ENCODE data around the gene TMEM80.
"Not testable (repeated sequence)": the region's sequence is repeated elsewhere in the genome, so short reads cannot be mapped to it uniquely, and the experiment has no call there.

Gene TMEM80

DNA sequence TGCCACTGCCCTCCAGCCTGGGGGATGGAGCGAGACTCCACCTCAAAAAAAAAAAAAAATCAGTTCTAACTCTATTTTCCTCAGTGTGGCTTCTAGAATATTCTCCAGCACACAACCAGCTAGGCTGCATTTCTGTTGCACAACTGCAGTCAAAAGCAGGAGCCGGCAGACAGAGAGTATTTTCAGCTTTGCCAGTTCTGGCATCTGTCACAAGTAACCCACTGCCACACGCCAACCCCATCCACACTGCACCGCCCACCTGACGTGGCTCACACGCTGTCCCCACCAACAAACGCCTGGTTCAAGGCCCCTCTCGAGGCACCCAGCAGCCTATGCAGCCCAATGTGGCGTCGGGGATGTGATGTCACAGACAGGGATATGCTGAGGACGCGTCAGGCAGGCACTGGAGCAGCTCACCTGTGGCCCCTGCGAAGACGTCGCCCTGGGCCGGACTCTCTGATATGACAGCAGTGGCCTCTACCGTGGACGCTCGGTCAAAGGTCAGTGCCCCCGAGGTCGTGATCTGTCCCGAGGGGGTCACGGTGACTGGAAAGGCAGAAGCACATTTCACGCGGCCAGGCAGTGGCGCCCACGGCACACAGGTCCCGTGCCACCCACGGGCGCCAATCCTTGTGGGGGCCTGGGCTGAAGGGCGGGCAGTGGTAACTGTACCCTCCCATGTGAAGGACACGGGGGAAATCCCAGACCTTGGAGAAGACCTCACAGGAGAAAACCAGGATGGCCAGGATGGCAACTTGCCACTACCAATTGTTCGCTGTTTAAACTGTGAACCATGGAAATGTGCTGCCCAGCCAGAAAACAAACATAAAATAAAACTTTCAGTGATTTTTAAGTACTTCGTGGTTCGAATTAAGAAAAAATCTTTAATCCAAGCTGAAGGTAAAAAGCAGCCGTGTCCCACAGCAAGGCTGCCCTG lies 16.1 kb upstream of the TMEM80 start:
- no peak for DNase-seq (ENCODE audit: low read depth in 2 of 2)

DNA sequence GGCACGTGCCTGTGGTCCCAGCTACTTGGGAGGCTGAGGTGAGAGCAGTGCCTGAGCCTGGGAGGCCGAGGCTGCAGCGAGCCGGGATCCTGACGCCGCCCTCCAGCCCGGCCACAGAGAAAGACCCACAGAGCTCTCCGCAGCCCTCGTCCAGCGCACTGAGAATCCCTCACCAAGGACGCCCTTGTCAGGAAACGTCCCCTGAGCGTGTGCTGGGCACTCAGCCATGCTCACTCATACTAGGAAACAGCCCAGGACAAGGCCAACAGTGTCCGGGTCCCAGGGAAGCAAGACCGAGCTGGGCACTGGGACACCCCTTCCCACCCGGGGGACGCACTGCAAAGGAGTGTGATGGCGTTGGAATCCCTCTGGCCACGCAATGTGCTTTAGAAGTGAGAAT lies 15.1 kb upstream of the TMEM80 start:
- DNase-seq (ENCODE audit: low read depth in 2 of 2) = no peak

DNA sequence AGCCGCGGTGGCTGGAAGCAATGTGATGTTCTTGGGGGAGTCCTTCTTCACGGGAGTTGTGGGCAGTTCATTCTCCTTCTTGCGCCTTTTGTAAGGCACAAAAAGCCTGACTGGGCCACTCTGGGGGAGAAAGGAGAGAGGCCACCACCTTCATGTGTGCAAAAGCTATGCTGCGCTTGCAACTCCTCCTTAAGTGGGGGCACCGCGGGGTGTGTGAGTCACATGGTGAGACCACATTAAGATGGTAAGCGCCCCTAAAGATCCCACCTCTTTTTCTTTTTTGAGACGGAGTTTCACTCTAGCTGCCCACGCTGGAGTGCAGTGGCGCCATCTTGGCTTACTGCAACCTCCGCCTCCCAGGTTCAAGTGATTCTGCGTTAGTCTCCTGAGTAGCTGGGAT lies 14.6 kb upstream of the TMEM80 start:
- peak; percentile 12 to 35 for DNase-seq (ENCODE audit: low read depth in 2 of 2)

DNA sequence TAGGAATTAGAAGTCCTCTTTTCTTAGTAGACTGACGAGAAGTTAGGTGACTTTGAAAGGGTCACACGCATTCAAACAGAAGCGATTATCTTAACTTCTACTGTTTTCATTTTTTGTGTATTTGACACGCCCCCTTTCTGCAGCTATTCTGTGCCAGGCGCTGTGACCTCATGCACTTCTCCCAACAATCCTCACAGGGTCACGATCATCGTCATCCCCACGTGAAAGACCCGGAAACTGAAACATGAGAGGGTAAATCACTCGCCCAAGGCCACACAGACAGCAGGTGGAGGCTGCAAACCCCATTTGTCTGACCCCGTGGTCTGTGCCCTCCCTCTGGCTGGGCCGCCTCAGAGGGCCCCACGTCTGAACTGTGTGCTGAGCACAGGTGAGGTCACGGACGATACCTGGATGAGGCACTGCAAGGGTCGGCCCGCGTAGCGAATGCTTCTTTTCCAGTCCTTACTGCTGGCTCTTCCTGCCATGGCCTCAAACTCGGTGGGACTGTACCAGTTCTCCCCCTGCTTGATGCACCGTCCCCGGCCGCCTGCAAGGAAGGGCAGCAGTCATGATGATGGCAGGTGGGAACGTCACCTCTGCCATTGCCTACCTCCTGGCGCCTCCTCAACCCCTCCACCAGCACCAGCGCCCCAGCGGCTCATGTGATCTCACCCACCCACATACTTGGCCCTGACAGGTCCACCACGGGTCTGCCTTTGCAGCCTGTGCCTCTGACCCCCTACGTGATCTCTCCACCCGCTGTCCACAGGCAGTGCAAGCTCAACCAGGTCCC lies 9.0 kb upstream of the TMEM80 start:
- no peak for DNase-seq (ENCODE audit: low read depth in 2 of 2)

DNA sequence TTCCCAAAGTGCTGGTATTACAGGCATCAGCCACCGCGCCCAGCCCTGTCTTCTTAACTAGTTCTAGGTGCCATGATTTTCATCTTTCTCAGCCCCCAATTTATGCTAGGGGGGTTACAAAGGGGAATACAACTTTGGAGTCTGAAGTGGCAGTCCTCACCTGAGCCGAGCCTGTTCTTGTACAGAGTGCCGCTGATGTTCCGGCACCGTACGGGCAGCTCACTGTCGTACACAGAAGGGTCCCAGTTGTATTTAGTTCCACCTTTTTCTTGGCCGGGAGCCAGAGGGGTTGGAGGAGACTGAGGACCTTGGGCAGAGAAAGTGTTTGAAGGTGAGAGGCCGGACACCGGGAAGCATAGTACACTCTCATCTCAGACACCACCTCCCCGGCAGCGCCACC lies 7.9 kb upstream of the TMEM80 start:
- DNase-seq (ENCODE audit: low read depth in 2 of 2) = no peak

DNA sequence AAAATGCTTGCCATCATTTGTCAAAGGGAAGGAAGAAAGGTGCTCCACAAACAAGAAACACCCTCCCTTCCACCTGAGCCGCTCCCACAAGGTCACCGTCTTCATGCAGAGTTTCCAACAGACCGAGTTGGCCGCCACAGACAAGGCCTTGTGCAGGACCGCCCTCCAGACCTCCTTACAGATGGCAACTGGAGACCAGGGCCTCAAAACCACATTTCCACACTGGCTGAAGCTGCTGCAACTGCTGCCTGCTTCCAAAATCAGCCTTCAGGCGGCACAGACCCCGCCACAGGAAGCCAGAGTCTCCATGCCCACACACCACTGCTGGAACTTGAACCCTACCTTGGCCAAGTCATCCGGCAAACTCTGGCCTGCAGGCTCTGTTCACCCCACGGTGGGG lies 6.9 kb upstream of the TMEM80 start:
- DNase-seq (ENCODE audit: low read depth in 2 of 2) = no peak

DNA sequence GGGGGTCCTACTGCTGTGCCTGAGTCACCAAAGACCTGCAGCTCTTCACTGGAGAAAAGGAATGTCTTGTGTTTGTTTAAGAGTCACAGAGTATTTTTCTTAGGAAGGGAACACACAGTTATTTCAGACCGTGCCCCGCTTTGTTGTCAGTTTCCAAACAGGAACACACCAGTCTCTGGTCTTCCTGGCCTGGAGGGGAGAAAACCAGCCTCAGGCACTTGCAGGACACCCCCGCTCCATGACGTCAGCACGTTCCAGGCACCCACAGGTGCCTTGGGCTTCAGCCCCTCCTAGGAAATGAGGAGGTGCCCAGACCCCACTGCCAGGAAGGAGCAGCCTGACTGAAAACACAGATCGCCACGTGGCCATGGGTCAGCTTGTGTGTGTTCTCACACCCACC lies 6.0 kb upstream of the TMEM80 start:
- DNase-seq (ENCODE audit: low read depth in 2 of 2) = no peak

DNA sequence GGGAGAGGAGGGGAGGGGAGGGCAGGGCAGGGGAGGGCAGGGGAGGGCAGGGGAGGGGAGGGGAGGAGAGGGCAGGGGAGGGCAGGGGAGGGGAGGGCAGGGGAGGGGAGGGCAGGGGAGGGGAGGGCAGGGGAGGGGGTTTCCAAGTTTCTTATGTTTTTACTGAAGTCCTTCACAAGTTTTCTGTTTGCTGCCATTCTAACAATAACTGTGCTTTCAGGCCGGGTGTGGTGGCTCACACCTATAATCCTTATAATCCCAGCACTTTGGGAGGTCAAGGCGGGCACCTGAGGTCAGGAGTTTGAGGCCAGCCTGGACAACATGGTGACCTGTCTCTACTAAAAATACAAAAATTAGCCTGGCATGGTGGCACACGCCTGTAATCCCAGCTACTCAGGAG lies 5.4 kb upstream of the TMEM80 start:
- not testable (repeated sequence) for DNase-seq (ENCODE audit: low read depth in 2 of 2)

DNA sequence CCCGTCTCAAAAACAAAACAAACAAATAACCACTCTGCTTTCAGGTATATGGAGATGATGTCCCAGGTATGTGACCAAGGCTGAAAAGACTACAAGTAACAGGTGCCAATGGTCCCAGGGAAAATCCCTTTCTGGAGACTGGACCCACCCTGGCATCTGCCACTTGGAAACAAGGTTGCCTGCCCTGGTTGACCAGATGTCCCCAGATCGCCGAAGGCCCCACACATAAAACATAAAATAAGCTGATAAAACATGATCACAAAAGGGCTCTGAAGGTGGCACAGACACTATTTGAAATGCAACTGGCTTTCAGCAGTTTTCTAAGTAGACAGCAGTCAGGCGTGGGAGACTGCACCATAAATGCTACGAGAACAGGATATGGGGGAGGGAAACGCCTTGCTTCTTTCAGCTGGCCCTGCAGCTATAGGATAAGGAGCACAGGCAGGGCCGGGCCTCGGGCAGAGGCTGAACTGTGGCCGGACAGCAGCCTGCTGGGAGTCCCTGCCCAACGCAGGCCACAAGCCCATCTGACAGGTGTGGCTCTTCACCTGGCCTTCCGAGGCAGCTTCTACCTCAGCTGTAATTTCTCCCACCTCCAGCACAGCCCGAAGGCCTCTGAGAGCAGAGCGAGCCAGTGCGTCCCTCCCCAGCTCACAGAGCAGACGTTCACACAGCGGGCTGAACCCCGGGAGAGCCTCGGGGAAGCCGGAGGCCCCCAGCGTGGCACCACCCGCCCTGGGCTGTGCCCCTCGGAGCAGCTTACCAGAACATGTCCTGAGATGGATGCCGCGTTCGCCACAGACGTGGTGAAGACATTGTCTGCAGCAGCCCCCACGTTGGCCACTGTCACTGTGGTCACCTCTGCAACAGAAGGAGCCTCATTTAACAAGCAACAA lies 4.6 kb upstream of the TMEM80 start:
- DNase-seq (ENCODE audit: low read depth in 2 of 2) = no peak

DNA sequence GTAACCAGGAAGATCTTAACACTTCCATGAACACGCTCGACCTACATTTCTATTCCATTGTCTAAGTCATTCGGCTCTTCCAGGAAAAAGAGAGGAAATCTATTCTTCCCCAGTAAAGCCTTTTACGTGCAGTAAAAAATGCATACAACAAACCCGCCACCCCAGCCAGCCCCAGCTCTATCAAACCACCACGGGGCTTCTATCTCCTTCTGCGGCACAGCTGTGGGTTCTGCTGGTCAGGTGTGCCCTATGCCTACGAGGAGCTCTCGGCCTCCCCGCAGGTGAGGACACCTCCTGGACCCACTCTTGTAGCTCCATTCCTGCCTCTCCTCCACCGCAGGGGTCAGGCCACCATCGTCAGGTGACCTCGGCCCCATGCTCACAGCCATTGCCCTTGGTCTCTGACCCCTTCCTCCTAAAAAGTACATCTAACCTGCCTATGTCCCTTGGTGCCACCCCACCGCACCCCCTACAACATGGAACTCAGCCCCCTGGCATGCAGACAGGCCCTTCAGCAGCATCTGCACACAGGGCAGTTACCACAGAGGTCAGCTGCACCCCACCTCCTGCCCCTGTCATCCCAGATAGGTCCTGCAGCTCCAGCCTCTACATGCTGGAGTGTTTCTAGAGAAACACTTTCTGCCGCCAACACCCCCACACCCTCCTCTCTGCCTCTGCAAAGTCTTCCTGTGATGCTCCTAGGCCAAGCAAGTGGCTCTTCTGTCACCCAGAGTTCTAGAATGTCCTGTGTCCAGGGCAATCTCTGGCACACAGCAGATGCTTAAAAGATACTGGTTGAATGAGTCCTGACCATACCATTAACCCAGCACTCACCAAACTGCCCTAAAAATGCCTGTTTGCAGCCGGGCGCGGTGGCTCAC lies 3.7 kb upstream of the TMEM80 start:
- DNase-seq (ENCODE audit: low read depth in 2 of 2) = no peak

DNA sequence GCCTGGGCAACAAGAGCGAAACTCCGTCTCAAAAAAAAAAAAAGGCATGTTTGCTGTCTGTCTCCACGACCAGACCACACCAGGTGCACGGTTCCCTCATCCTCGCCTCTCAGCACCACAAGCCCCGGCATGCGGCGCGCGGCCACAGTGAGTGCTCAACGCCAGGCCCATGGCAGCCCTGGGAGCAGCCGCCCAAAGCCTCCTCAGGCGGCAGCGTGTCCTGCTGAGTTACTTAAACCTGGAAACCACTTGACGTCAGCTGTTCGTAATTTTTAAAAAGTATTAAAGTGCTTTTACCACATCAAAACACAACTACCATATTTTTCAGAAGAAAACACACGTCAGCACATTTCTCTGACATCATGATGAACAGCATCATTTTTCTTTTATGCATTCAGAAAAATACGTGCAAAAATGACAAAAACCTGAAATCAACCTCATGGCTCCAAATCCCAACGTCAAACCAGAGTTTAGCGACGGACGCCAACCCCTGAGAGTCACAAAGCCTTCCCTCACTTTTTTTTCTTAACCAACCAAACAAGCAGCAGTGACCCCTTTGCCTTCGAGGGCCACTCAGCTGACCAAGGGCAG lies 2.7 kb upstream of the TMEM80 start:
- no peak for DNase-seq (ENCODE audit: low read depth in 2 of 2)

DNA sequence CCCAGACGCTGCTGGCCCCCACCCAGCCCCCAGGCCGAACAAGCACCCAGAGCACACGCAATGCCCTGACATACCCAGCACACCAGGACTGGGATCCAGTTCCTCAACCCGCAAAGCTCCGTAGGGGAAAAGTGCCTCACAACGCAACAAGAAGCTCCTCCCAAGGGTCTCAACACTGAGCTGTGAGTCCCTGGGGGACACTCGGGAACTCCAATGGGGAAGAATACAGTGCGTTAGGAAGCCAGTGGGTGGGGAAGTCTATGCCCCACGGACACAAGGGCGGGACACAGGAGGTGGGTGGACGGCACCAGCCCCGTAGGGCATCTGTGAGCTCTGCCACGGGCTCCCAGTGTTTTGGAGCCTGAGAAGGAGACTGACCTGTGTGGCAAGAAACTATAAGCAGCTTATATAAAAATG lies 2.2 kb upstream of the TMEM80 start:
- DNase-seq (ENCODE audit: low read depth in 2 of 2) = no peak

DNA sequence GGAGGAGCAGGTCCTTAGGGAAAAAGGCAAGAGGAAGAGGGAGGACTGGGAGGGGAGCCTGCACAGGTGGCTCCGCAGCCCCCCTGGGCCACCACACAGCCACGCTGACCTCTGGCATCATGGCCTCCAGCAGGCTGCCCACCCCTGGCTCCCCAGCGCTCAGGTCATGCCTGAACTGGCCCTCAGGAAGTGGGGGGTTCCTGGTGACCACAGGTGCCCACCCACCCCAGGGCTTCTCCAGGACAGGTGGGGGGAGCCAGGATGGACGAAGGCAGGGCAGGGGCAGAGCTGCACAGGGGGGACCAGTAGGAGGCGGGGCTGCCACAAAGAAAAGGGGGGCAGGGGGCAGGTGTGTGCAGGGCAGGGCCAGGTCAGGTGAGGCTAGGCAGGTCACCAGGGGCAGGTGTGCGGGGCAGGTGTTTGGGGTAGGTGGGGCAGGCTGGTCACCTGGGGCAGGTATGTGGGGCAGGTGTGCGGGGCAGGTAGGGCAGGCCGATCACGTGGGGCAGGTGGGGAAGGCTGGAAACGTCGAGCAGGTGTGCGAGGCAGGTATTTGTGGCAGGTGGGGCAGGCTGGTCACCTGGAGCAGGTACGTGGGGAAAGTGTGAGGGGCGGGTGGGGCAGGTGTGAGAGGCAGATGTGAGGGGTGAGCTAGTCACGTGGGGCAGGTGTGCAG lies 1.6 kb upstream of the TMEM80 start:
- DNase-seq (ENCODE audit: low read depth in 2 of 2) = no peak

DNA sequence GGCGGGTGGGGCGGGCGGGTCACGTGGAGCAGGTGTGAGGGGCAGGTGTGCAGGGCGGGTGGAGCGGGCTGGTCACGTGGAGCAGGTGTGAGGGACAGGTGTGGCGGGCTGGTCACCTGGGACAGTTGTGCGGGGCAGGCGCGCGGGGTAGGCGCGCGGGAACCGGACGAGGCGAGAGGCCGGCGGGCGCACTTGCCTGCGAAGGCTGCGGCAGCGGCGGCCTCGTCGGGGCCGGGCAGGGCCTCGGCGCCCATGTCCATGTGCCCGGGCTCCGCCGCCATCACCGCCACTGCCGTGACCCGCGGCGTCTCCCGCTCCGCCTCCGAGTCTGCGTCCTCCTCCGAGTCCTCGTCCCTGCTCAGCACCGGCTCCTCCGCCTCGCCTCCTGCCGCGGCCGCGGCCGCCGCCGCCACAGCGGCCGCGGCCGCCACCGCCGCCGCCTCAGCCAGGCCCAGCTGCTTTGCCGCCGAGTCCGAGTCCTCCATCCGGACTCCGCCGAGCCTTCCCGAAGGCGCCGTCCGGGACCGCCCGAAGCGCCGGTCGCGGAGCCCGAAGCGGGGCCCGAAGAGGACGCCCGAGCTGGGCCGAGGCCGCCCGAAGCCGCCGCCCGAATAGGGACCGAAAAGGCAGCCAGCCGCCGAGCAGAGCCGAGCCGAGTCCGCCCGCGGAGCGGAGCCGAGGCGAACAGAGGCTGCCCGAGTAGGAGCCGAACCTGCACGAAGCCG lies 891 bp upstream of the TMEM80 start, which contains the start of gene DEAF1:
TSS of gene DEAF1 (minus strand) at position 660 of the 725 bp plus-strand sequence. CDS start at position 485, 175 bp downstream.
- peak; percentile 95 to 98 for DNase-seq (ENCODE audit: low read depth in 2 of 2)

DNA sequence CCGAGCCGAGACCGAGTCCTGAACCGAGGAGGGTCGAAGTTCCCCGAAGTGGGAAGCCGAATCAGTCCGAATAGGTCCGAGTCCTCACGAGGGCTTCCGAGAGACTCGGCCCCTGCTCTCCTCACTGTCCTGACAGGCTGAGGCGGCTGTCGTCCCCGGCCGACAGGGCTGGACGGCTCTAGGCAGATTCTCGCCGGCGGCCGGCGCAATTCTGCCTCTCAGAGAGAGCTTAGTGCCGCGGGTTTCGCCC lies 403 bp upstream of the TMEM80 start:
- DNase-seq (ENCODE audit: low read depth in 2 of 2) = no peak

DNA sequence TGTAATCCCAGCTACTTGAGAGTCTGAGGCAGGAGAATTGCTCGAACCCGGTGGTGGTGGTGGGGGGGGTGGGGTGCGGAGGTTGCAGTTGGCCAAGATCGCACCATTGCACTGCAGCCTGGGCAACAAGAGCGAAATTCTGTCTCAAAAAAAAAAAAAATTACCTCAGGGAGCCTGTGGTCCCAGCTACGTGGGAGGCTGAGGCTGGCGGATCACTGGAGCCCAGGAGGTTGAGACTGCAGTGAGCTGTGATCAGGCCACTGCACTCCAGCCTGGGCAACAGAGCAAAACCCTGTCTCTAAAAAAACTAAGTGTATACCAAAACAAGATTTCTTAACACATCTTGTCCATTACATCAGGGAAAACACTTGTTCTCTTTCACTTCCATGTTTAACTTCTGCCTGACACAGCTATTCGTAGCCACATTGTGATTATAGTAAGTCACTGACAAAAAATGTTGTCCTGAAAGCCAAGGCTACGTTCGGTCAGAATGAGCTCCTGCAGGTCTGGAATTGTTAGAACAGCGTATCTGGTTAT lies 1.4 kb downstream of the TMEM80 start:
- DNase-seq (ENCODE audit: low read depth in 2 of 2) = no peak

DNA sequence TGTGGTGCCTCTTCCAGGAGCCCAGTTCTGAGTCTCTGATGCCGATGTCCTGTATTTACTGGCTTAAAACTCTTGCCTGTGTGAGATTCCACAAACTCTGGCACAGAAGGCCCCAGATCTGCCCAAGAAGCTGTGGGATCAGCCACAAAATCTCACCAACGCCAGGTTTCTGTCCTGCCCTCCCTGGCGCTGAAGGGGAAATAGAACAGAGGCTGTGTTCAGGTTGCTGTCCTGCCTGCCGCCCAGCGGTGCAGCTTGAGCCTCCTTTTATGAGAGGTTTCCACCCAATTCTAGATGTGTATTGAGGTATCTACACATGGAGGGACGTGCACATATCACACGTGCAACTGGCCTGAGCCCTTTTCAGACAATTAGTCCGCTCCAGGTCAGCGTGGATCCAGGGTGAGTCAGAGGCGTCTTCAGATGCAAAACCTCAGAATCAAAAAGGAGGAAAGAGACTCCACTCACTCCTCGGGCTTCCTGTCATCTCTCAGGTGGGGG lies 2.2 kb downstream of the TMEM80 start:
- DNase-seq (ENCODE audit: low read depth in 2 of 2) = no peak

DNA sequence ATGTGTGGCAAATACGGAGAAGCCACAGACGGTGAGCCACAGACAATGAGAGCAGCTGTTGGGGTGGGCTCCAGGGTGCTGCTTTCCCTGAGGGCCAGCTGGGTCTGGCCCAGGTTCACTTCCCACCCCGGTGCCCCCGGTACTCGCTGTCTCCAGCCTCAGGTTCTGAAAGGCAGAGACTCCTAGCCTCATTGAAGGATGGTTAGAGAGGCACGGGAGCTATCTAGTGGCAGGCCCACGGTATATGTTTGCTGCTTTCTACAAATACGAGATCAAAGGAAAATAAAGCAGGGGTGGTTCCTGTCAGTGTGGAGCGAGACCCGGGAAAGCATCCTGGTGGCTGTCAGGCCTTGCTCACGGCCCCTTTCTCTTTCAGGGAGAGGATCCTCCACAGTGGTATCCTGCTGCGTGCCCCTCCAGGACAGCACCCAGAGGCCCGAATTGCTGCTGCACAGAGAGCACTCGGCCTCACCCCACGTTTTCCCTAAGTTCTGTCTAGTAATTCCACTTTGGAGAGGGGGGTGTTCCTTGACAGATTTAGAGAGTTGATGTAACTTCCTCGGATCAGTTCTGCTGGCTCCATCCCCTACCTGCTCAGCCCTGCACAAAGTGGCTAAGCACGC lies 3.0 kb downstream of the TMEM80 start:
- DNase-seq (ENCODE audit: low read depth in 2 of 2) = no peak

DNA sequence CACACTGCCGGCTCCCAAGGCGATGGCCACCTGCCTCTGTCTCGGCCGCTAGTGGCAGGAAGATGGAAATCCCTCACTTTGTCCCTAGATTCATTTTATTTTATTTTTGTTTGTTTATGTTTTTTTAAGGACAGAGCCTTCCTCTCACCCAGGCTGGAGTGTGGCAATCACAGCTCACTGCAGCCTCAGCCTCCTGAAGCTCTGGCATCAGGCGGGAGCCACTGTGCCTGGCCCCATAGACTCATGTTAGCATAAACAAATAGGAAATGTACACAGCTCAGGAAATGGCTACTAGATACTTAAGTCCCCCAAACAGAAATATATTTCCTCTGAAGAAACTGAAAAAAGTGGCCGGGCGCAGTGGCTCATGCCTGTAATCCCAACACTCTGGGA lies 3.5 kb downstream of the TMEM80 start:
- no peak for DNase-seq (ENCODE audit: low read depth in 2 of 2)

All from stimulated activated CD8-positive, alpha-beta memory T cell treated with anti-CD3 and anti-CD28 coated beads, Interleukin-7, amount 100 ng/mL, for 4 hours (primary cell).